Choroid plexus epithelial cell (primary cell): Measurements from ENCODE around the gene MYO5B.
A peak's percentile ranks its signal among the peaks of the same experiment; 100 is the strongest.
"Not testable (repeated sequence)": the region's sequence is repeated elsewhere in the genome, so short reads cannot be mapped to it uniquely, and the experiment has no call there.

Experiments used
- DNase-seq: peaks from one replicate; pipeline ENCODE4 v3.0.0-alpha.2; 2010; ENCODE audit warnings: low read depth
- H3K4me3 ChIP-seq: 2 replicates; pipeline ENCODE4 v1.5.1; 2011; ENCODE audit warnings: low read depth, mild to moderate bottlenecking, control low read depth, low read length, moderate library complexity
- TF ChIP-seq, protein P1 (sequence below): conservative IDR thresholded peaks from 2 replicates; pipeline ENCODE4 v1.5.1; 2011; ENCODE audit warnings: low read depth, mild to moderate bottlenecking, control low read depth, inconsistent platforms, low read length, moderate library complexity

MYO5B gene

DNA sequence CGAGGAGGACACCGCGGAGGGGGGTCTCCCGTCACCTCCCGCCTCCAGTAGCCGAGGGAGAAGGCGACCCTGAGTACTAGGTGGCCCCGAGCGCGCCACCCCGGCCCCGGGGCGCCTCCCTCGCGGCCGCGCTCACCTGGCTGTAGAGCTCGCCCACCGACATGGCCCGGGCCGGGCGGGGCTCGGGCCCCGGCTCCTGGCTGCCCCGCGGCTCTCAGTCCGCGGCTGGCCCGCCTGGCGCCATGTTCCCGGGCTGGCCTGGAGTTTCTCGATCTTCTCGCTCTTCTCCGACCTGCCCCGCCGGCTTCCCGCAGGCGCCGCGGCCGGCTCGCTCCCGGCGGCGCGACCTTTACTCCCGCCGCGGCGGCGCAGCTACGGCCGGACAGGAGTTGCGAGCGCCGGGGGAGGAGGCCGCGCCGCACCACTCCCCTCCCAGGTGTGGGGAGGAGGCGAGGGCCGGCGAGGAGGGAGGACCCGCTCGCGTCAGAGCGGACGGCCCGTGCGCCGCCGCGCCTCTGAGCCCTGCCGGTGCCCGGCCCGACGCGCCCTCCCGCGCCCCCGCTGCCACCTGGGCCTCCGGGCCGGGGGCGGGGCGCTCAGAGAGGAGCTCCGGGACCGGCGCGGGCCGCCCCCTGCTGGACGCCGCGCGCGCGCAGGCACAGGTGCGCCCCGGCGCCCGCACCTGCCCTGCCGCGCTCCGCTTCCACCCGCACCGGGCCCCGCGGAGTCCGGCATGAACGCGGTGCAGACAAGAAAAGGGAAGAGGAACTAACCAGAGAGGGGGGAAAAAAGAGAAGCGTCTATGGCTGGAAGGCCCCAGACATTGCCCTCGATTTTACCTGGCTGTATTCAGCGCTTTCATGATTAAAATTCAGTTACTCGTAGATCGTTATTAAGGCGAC, at the start of gene MYO5B:
TSS of gene MYO5B (minus strand) at position 517 of the 902 bp plus-strand sequence. CDS start at position 163, 354 bp downstream.
- peak within 1 kb of the TSS; percentile 29 for H3K4me3 ChIP-seq
- no peak for DNase-seq

DNA sequence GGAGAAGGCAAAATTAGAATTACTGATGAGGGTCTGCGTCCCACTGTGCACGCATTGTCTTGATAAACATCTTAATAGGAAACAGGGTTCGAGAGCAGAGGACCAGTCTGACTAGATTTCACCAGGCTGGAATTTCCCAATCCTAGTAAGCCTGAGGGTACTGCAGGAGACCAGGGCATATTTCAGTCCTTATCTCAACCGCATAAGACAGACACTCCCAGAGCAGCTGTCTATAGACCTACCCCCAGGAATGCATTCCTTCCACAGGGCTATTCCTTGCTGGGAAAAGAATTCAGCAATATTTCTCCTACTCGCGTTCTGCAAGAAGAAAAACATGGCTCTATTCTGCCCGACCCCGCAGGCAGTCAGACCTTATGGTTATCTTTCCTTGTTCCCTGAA, 46.8 kb upstream of the MYO5B start:
- H3K4me3 ChIP-seq, DNase-seq: not testable (repeated sequence)

More for the DNA sequence above, at the start of gene MYO5B:
- TF ChIP-seq, protein P1, sequence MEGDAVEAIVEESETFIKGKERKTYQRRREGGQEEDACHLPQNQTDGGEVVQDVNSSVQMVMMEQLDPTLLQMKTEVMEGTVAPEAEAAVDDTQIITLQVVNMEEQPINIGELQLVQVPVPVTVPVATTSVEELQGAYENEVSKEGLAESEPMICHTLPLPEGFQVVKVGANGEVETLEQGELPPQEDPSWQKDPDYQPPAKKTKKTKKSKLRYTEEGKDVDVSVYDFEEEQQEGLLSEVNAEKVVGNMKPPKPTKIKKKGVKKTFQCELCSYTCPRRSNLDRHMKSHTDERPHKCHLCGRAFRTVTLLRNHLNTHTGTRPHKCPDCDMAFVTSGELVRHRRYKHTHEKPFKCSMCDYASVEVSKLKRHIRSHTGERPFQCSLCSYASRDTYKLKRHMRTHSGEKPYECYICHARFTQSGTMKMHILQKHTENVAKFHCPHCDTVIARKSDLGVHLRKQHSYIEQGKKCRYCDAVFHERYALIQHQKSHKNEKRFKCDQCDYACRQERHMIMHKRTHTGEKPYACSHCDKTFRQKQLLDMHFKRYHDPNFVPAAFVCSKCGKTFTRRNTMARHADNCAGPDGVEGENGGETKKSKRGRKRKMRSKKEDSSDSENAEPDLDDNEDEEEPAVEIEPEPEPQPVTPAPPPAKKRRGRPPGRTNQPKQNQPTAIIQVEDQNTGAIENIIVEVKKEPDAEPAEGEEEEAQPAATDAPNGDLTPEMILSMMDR = no peak

DNA sequence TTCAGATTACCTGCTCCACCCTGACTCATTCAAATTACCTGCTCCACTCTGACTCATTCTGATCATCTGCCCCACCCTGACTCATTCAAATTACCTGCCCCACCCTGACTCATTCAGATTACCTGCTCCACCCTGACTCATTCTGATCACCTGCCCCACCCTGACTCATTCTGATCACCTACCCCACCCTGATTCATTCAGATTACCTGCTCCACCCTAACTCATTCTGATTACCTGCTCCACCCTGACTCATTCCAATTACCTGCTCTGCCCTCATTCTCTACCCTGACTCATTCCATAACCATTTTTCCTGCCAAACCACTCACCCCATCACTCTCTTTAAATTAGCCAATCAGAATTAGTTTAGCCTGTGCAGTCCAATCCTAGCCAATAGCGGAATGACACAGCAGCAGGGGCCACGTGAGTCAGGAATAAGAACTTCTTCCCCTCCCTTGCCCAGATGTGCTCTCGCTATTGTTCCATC, 45.2 kb upstream of the MYO5B start:
- TF ChIP-seq, protein P1 = no peak
- no peak overlapping the region for H3K4me3 ChIP-seq
- no peak for DNase-seq

DNA sequence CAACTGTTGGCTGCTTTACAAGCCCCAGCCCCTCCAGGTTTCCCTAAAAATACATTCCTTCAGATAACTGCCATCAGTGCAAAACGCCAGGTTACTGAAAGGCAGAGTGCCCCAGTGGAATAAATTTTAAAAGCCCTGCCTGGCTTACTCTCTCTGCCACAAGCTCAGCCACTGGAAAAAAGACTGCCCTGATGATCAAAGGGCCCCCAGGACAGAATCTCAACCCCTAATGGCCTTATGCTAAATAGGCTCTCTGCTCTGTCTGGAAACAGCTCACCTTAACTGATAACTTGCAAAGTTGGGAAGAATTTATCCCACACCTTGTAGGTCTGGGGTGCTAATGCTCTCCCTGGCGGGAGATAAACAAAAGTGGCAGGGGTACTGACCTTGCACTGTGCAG, 37.5 kb upstream of the MYO5B start:
- no peak overlapping the region for H3K4me3 ChIP-seq
- TF ChIP-seq, protein P1 = no peak
- no peak for DNase-seq

DNA sequence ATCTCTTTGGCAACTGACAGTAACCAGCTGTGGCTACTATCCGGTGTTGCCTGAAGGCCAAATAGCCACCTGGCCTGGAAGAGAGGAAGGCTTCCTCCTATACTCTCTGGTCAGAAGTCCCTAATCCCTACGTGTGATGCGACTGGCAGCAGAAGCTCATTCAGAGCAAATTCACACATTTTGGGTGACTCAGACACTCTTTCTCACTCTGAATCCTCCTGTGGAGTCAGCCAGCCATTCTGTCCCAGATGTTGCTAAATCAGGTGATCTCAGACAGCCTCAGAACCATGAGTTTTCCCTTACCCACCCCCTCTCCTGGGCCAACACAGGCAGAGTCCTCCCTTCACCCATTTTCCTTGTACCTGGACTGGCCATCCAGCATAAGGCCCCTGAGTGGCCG, 36.7 kb upstream of the MYO5B start:
- H3K4me3 ChIP-seq = no peak overlapping the region
- TF ChIP-seq, protein P1 = no peak
- no peak for DNase-seq

DNA sequence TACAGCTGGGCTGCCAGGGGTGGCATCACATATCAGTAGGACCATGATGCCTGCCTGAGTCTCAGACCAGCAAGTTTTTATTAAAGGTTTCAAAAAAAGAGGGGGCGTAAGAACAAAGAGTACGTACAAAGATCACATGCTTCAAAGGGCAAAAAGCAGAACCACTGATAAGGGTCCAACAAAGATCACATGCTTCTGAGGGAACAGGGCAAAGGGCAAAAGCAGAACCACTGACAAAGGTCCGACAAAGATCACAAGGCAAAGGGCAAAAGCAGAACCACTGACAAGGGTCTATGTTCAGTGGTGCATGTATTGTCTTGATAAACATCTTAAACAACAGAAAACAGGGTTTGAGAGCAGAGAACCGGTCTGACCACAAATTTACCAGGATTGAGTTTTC, 25.3 kb upstream of the MYO5B start:
- H3K4me3 ChIP-seq, DNase-seq: not testable (repeated sequence)

DNA sequence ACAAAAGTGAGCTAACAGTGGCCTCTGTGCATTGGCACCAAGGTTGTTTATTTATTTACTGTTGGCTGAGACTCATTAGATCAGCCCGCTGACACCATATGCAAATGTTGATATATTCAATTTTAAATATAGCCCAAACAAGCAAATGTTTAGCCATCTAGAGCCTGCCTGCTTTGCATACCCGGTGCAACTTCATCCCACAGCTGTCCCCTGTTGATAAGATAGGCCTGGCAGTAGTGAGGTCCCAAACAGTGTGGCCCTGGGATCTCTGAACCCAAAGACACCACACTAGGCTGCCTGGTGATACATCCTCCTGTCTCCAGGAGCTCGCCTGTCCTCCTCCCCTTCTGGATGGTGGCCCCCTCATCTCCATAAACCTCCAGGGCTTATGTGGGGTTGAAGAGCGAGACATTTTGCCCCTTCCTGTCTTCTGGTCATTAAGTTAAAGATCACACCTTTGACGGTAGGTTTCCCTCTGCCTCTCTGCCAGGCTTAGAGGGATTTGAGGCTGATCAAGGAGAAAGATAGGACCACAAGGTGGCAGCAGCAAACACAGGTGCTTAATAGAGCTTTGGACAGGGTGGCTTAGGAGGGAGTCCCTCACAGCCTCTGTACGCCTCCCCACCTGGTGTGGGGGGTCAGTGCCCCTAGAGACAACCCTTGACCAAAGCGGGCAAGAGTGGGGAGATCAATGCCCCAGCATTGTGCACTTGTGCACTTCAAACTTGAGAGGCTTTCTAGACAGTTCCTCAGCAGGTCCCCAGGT, 23.7 kb upstream of the MYO5B start:
- TF ChIP-seq, protein P1 = peak; percentile 67
- peak; percentile 56 for DNase-seq
- H3K4me3 ChIP-seq = no peak overlapping the region
